NCI-H226 (cell line): ENCODE data around the gene NOP14.
"Not testable (repeated sequence)": the region's sequence is repeated elsewhere in the genome, so short reads cannot be mapped to it uniquely, and the experiment has no call there.

Experiments used
- DNase-seq: peaks from one replicate; pipeline ENCODE4 v3.0.0-alpha.2; 2015

The NOP14 gene

GRCh38 chr4:2941138-2942036 is 21.8 kb downstream of the NOP14 start:
- no peak for DNase-seq

- DNase-seq: no peak
Measured at GRCh38 chr4:2940267-2941137, 22.7 kb downstream of the NOP14 start.

GRCh38 chr4:2939383-2940243 is 23.6 kb downstream of the NOP14 start:
- no peak for DNase-seq

GRCh38 chr4:2938906-2939305 is 24.3 kb downstream of the NOP14 start:
- DNase-seq: no peak

- not testable (repeated sequence) for DNase-seq
Measured at GRCh38 chr4:2938411-2938810, 24.8 kb downstream of the NOP14 start.

GRCh38 chr4:2937986-2938385 is 25.2 kb downstream of the NOP14 start:
- DNase-seq: no peak

- DNase-seq: peak; percentile 80
Measured at GRCh38 chr4:2937146-2937857, 25.9 kb downstream of the NOP14 start.

- peak; percentile 72 for DNase-seq
Measured at GRCh38 chr4:2936773-2937145, 26.4 kb downstream of the NOP14 start.

- DNase-seq: peak; percentile 96
Measured at GRCh38 chr4:2935762-2936743, 27.2 kb downstream of the NOP14 start.

- peak; percentile 79 for DNase-seq
Measured at GRCh38 chr4:2934813-2935761, 28.1 kb downstream of the NOP14 start.

- DNase-seq: peak; percentile 60
Measured at GRCh38 chr4:2934077-2934812, 29.0 kb downstream of the NOP14 start.

GRCh38 chr4:2933566-2934076 is 29.6 kb downstream of the NOP14 start:
- DNase-seq: no peak

GRCh38 chr4:2932951-2933565 is 30.1 kb downstream of the NOP14 start:
- DNase-seq: no peak

- DNase-seq: no peak
Measured at GRCh38 chr4:2932321-2932950, 30.8 kb downstream of the NOP14 start.

GRCh38 chr4:2931512-2932301 is 31.5 kb downstream of the NOP14 start:
- no peak for DNase-seq

GRCh38 chr4:2930758-2931511 is 32.3 kb downstream of the NOP14 start:
- DNase-seq: no peak
